ENCODE measurements around the gene SCFD2. TPM values are rescaled to one million over a fixed set of nuclear protein-coding genes. Genes with fewer than 3 reads are reported as not detected.

SCFD2 gene
- polyA plus RNA-seq, 2 donors = 4.8 to 8.2 TPM

GRCh38 chr4:53009824-53010223, 356.0 kb downstream of the SCFD2 start:
- no peaks in the 10 kb centered on the region for H3K36me3 ChIP-seq (ENCODE audit: control insufficient read depth in 2 of 2, insufficient read depth in 2 of 2, low read length in 1 of 2)
- H3K4me3 ChIP-seq (ENCODE audit: low read depth in 1 of 2, low read length in 2 of 2) = no peak overlapping the region
- H3K27me3 ChIP-seq (ENCODE audit: control insufficient read depth in 1 of 2, insufficient read depth in 2 of 2, low read length in 2 of 2) = no peaks in the 10 kb centered on the region
- peaks cover 0 to 2% of the 10 kb centered on the region in 2 donors for H3K4me1 ChIP-seq (ENCODE audit: control insufficient read depth in 2 of 2, insufficient read depth in 2 of 2, low read length in 1 of 2)
- 80 to 81% methylated on average over 3 of the region's 3 CpGs for WGBS, 2 donors
- no peak overlapping the region for H3K27ac ChIP-seq (ENCODE audit: low read depth in 2 of 2, low read length in 1 of 2)
- H3K9me3 ChIP-seq (ENCODE audit: control insufficient read depth in 2 of 2, insufficient read depth in 1 of 2, low read depth in 1 of 2, low read length in 1 of 2) = no peaks in the 10 kb centered on the region

GRCh38 chr4:53007024-53007423, 358.8 kb downstream of the SCFD2 start:
- H3K4me3 ChIP-seq (ENCODE audit: low read depth in 1 of 2, low read length in 2 of 2) = no peak overlapping the region
- H3K27me3 ChIP-seq (ENCODE audit: control insufficient read depth in 1 of 2, insufficient read depth in 2 of 2, low read length in 2 of 2) = no peaks in the 10 kb centered on the region
- H3K27ac ChIP-seq (ENCODE audit: low read depth in 2 of 2, low read length in 1 of 2) = no peak overlapping the region
- H3K36me3 ChIP-seq (ENCODE audit: control insufficient read depth in 2 of 2, insufficient read depth in 2 of 2, low read length in 1 of 2) = no peaks in the 10 kb centered on the region
- 94 to 95% methylated on average over 4 of the region's 4 CpGs for WGBS, 2 donors
- H3K9me3 ChIP-seq (ENCODE audit: control insufficient read depth in 2 of 2, insufficient read depth in 1 of 2, low read depth in 1 of 2, low read length in 1 of 2) = no peaks in the 10 kb centered on the region
- peaks cover 0 to 2% of the 10 kb centered on the region in 2 donors for H3K4me1 ChIP-seq (ENCODE audit: control insufficient read depth in 2 of 2, insufficient read depth in 2 of 2, low read length in 1 of 2)

GRCh38 chr4:53005808-53006207, 360.1 kb downstream of the SCFD2 start:
- WGBS, 2 donors = 95% methylated on average over 3 of the region's 3 CpGs

GRCh38 chr4:53005149-53005546, 360.7 kb downstream of the SCFD2 start:
- Histone ChIP-seq H3K27me3 (ENCODE audit: control insufficient read depth in 1 of 2, insufficient read depth in 2 of 2, low read length in 2 of 2) (no peaks in the 10 kb centered on the region), H3K4me3 (ENCODE audit: low read depth in 1 of 2, low read length in 2 of 2) (no peak overlapping the region), H3K9me3 (ENCODE audit: control insufficient read depth in 2 of 2, insufficient read depth in 1 of 2, low read depth in 1 of 2, low read length in 1 of 2) (no peaks in the 10 kb centered on the region), H3K27ac (ENCODE audit: low read depth in 2 of 2, low read length in 1 of 2) (no peak overlapping the region), H3K36me3 (ENCODE audit: control insufficient read depth in 2 of 2, insufficient read depth in 2 of 2, low read length in 1 of 2) (no peaks in the 10 kb centered on the region), H3K4me1 (ENCODE audit: control insufficient read depth in 2 of 2, insufficient read depth in 2 of 2, low read length in 1 of 2) (peaks cover 0 to 2% of the 10 kb centered on the region in 2 donors)
- 86 to 91% methylated on average over 2 of the region's 2 CpGs for WGBS, 2 donors

More at GRCh38 chr4:53005808-53006207, 360.1 kb downstream of the SCFD2 start:
- Histone ChIP-seq H3K4me1 (ENCODE audit: control insufficient read depth in 2 of 2, insufficient read depth in 2 of 2, low read length in 1 of 2) (peaks cover 0 to 2% of the 10 kb centered on the region in 2 donors), H3K36me3 (ENCODE audit: control insufficient read depth in 2 of 2, insufficient read depth in 2 of 2, low read length in 1 of 2) (no peaks in the 10 kb centered on the region), H3K4me3 (ENCODE audit: low read depth in 1 of 2, low read length in 2 of 2) (no peak overlapping the region), H3K9me3 (ENCODE audit: control insufficient read depth in 2 of 2, insufficient read depth in 1 of 2, low read depth in 1 of 2, low read length in 1 of 2) (no peaks in the 10 kb centered on the region), H3K27me3 (ENCODE audit: control insufficient read depth in 1 of 2, insufficient read depth in 2 of 2, low read length in 2 of 2) (no peaks in the 10 kb centered on the region), H3K27ac (ENCODE audit: low read depth in 2 of 2, low read length in 1 of 2) (no peak overlapping the region)

DNA sequence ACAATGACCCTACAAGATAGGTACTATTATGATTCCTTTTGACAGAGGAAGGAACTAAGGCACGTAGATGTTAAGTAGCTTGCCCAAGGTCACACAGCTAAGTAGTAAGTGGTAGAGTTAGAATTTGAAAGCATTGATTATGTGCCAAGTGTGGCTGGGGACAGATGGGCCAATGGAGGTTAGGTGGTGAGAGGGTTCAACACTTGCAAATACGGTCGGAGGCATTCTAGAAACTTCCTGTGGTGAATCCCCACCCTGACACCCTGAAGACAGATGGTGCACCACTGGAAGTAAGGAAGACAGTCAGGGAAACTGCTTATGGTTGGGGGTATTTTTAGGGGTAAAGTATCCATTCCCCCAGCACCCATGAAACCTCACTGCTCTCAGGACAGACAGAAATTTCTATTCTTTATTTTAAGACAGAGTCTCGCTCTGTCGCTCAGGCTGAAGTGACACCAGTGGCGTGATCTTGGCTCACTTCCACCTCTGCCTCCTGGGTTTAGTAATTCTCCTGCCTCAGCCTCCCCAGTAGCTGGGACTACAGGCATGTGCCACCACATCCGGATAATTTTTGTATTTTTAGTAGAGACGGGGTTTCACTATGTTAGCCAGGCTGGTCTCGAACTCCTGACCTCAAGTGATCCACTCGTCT, 361.2 kb downstream of the SCFD2 start:
- 92 to 94% methylated on average over 10 of the region's 10 CpGs for WGBS, 2 donors
- Histone ChIP-seq H3K4me1 (ENCODE audit: control insufficient read depth in 2 of 2, insufficient read depth in 2 of 2, low read length in 1 of 2) (peaks cover 0 to under 1% of the 10 kb centered on the region in 2 donors), H3K27ac (ENCODE audit: low read depth in 2 of 2, low read length in 1 of 2) (no peak overlapping the region), H3K9me3 (ENCODE audit: control insufficient read depth in 2 of 2, insufficient read depth in 1 of 2, low read depth in 1 of 2, low read length in 1 of 2) (no peaks in the 10 kb centered on the region), H3K4me3 (ENCODE audit: low read depth in 1 of 2, low read length in 2 of 2) (no peak overlapping the region), H3K27me3 (ENCODE audit: control insufficient read depth in 1 of 2, insufficient read depth in 2 of 2, low read length in 2 of 2) (no peaks in the 10 kb centered on the region), H3K36me3 (ENCODE audit: control insufficient read depth in 2 of 2, insufficient read depth in 2 of 2, low read length in 1 of 2) (no peaks in the 10 kb centered on the region)

DNA sequence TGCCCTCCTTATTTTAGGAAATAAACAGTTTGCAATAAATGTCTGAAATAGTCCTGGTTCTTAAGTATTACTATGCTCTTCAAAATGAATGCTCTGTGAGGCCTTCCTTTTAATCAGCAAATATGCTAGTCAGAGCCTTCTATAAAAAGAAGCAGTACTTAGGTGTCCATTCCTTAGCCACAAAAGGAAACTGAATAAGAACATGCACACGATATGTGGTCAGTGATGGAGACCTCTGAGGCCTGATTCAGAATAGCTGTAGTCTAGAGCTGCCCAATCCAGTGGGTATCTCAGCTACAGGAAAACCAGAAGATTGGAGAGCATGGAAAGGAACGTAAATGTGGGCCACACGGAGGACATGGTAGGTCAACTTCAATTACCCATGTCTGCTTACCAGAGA, 361.9 kb downstream of the SCFD2 start:
- H3K36me3 ChIP-seq (ENCODE audit: control insufficient read depth in 2 of 2, insufficient read depth in 2 of 2, low read length in 1 of 2) = no peaks in the 10 kb centered on the region
- H3K4me1 ChIP-seq (ENCODE audit: control insufficient read depth in 2 of 2, insufficient read depth in 2 of 2, low read length in 1 of 2) = no peaks in the 10 kb centered on the region
- WGBS, 2 donors = 91 to 93% methylated on average over 3 of the region's 3 CpGs
- no peaks in the 10 kb centered on the region for H3K27me3 ChIP-seq (ENCODE audit: control insufficient read depth in 1 of 2, insufficient read depth in 2 of 2, low read length in 2 of 2)
- H3K4me3 ChIP-seq (ENCODE audit: low read depth in 1 of 2, low read length in 2 of 2) = no peak overlapping the region
- no peak overlapping the region for H3K27ac ChIP-seq (ENCODE audit: low read depth in 2 of 2, low read length in 1 of 2)
- H3K9me3 ChIP-seq (ENCODE audit: control insufficient read depth in 2 of 2, insufficient read depth in 1 of 2, low read depth in 1 of 2, low read length in 1 of 2) = no peaks in the 10 kb centered on the region

DNA sequence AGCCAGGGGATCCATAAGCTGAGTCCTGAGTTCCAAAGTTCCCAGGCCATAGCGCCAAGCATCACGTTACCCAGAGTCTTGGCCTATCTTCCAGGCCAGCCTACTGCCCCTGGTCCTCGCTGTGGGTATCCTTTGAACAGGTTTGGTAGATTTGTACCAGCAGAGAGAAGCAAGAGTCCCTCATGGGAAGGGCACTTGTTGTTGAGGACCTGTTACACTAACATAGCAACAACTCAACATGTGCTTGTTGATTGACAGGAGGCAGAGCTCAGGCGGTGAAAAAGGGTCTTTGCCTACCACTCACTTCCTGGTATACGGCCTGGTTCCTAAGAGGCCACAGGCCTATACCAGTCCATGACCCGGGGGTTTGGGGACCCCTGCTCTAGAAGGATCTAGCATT, 365.3 kb downstream of the SCFD2 start:
- Histone ChIP-seq H3K4me1 (ENCODE audit: control insufficient read depth in 2 of 2, insufficient read depth in 2 of 2, low read length in 1 of 2) (no peaks in the 10 kb centered on the region), H3K9me3 (ENCODE audit: control insufficient read depth in 2 of 2, insufficient read depth in 1 of 2, low read depth in 1 of 2, low read length in 1 of 2) (no peaks in the 10 kb centered on the region), H3K36me3 (ENCODE audit: control insufficient read depth in 2 of 2, insufficient read depth in 2 of 2, low read length in 1 of 2) (no peaks in the 10 kb centered on the region), H3K27me3 (ENCODE audit: control insufficient read depth in 1 of 2, insufficient read depth in 2 of 2, low read length in 2 of 2) (no peaks in the 10 kb centered on the region), H3K27ac (ENCODE audit: low read depth in 2 of 2, low read length in 1 of 2) (no peak overlapping the region), H3K4me3 (ENCODE audit: low read depth in 1 of 2, low read length in 2 of 2) (no peak overlapping the region)
- WGBS, 2 donors = 94 to 97% methylated on average over 6 of the region's 6 CpGs

DNA sequence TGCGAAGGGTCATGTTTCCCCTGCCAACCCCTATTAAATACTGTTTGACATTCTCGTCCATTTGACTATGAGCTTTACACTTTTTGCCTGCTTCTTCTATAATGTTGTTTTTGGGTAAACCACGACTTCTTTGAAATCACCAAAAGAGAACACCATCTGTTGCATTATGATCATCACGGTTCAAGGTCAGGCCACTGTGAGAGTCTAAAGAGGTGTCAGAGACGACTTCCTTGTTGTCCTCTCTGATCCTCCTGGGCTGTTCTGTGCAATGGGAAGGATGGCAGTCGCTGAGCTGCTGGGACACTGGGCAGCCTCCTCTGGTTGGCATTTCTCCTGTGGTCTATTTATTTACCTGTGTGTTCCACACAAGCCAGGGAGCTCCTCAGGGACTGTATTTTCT, 366.2 kb downstream of the SCFD2 start:
- Histone ChIP-seq H3K4me3 (ENCODE audit: low read depth in 1 of 2, low read length in 2 of 2) (no peak overlapping the region), H3K27me3 (ENCODE audit: control insufficient read depth in 1 of 2, insufficient read depth in 2 of 2, low read length in 2 of 2) (no peaks in the 10 kb centered on the region), H3K27ac (ENCODE audit: low read depth in 2 of 2, low read length in 1 of 2) (no peak overlapping the region), H3K9me3 (ENCODE audit: control insufficient read depth in 2 of 2, insufficient read depth in 1 of 2, low read depth in 1 of 2, low read length in 1 of 2) (no peaks in the 10 kb centered on the region), H3K4me1 (ENCODE audit: control insufficient read depth in 2 of 2, insufficient read depth in 2 of 2, low read length in 1 of 2) (peaks cover 0 to 2% of the 10 kb centered on the region in 2 donors), H3K36me3 (ENCODE audit: control insufficient read depth in 2 of 2, insufficient read depth in 2 of 2, low read length in 1 of 2) (no peaks in the 10 kb centered on the region)
- 86 to 88% methylated on average over 6 of the region's 6 CpGs for WGBS, 2 donors

DNA sequence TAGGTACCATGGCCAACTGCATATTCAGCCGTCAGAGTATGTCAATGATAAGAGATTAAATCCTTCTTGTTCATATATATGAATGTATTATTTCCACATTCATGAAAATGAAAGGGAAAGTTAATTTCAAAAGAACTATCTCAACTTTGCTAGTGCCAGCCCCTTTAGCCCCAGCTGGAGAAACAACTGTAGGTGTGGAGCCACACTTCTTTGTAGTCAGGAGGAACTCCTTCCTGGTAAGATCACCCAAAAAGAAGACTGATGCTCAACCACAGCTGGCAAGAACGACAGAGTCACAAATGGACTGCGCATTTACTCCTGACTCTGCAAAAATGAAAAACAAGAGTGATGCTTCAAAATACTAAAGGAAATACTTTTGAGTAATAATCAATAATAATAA, 367.4 kb downstream of the SCFD2 start:
- Histone ChIP-seq H3K9me3 (ENCODE audit: control insufficient read depth in 2 of 2, insufficient read depth in 1 of 2, low read depth in 1 of 2, low read length in 1 of 2) (no peaks in the 10 kb centered on the region), H3K27me3 (ENCODE audit: control insufficient read depth in 1 of 2, insufficient read depth in 2 of 2, low read length in 2 of 2) (no peaks in the 10 kb centered on the region), H3K4me1 (ENCODE audit: control insufficient read depth in 2 of 2, insufficient read depth in 2 of 2, low read length in 1 of 2) (peaks cover 0 to 2% of the 10 kb centered on the region in 2 donors), H3K36me3 (ENCODE audit: control insufficient read depth in 2 of 2, insufficient read depth in 2 of 2, low read length in 1 of 2) (no peaks in the 10 kb centered on the region), H3K27ac (ENCODE audit: low read depth in 2 of 2, low read length in 1 of 2) (no peak overlapping the region), H3K4me3 (ENCODE audit: low read depth in 1 of 2, low read length in 2 of 2) (no peak overlapping the region)
- WGBS, 2 donors = 87 to 89% methylated on average over 3 of the region's 3 CpGs

DNA sequence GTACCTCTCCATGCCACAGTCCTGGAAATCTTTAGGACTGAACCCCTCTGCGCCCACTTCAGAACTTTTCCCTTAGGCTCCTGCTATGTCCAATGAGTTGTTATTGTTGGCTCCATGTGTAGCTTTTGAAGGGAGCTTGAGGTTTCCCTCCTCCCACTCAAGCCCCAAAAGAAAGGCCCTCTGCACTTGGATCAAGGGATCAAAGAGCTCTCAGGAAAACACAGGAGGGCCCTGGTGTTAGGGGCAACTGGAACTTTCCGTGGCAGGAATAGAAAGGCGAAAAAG, 368.8 kb downstream of the SCFD2 start:
- H3K27ac ChIP-seq (ENCODE audit: low read depth in 2 of 2, low read length in 1 of 2) = no peak overlapping the region
- H3K4me3 ChIP-seq (ENCODE audit: low read depth in 1 of 2, low read length in 2 of 2) = no peak overlapping the region
- no peaks in the 10 kb centered on the region for H3K9me3 ChIP-seq (ENCODE audit: control insufficient read depth in 2 of 2, insufficient read depth in 1 of 2, low read depth in 1 of 2, low read length in 1 of 2)
- H3K36me3 ChIP-seq (ENCODE audit: control insufficient read depth in 2 of 2, insufficient read depth in 2 of 2, low read length in 1 of 2) = no peaks in the 10 kb centered on the region
- WGBS, 2 donors = 88% methylated on average over 3 of the region's 3 CpGs
- H3K27me3 ChIP-seq (ENCODE audit: control insufficient read depth in 1 of 2, insufficient read depth in 2 of 2, low read length in 2 of 2) = no peaks in the 10 kb centered on the region
- peaks cover 0 to 2% of the 10 kb centered on the region in 2 donors for H3K4me1 ChIP-seq (ENCODE audit: control insufficient read depth in 2 of 2, insufficient read depth in 2 of 2, low read length in 1 of 2)

Data from esophagus (tissue), 2 donors.